Activated T-cell treated with anti-CD3 and anti-CD28 coated beads, Interleukin-2, amount 50 U/mL, for 1 hour (primary cell): ENCODE data around the gene EXOC3L2.

Experiments
- DNase-seq: peaks from one replicate; pipeline ENCODE4 v3.0.0-alpha.2; 2020

The EXOC3L2 gene

DNA sequence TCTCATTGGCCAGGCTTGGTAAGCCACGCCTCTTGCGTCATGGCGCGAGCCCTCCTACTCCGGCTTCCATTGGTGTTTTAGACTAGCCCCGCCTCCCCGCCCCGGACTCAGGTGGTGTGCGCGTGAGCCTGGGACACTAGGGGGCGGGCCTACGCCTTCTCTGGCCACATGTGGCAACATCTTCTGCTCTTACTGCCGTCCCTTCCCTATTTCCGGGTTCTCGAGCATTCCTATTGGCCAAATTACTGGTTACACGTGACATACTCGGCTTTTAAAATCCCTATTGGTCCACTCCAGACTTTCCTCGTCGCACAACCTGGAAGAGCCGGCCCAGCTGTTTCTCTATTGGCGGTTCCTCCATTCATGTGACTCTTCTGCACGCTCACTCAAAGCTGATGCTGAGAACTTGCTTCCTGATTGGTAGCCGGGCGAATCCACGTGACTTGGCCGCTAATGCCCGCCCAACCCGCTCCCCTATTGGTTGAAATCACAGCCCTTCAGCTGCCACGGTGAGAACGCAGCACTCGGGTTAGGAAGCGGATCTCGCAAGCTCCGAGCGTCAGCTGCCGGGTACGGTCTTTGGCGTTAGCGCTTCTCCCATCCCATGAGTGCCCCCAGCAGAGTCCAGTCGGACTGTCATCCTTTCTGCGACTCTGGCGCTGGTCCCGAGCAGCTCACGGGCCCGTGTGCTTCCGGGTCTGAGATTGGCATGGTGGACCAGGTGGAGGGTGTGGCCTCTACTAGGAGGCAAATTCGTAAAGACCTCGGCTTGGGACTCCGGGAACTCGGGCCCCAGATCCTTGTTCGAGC lies 66.7 kb downstream of the EXOC3L2 start, which contains the start of gene BLOC1S3:
Gene BLOC1S3, plus strand, starts transcription at position 523 of the 810 bp plus-strand sequence. CDS start 513 bp downstream, outside the sequence.
- DNase-seq = peak; percentile 99

- DNase-seq = no peak
Observed at GRCh38 chr19:45177817-45178261, 67.4 kb downstream of the EXOC3L2 start, which contains the start of gene TRAPPC6A. Gene TRAPPC6A (minus strand): TSS chr19:45178237. CDS start chr19:45178218, 19 bp downstream.

- no peak for DNase-seq
Observed at GRCh38 chr19:45175515-45176345, 69.5 kb downstream of the EXOC3L2 start.

GRCh38 chr19:45173816-45174215 lies 71.4 kb downstream of the EXOC3L2 start:
- DNase-seq = no peak

GRCh38 chr19:45172611-45173208 lies 72.5 kb downstream of the EXOC3L2 start:
- no peak for DNase-seq

- peak; percentile 36 for DNase-seq
Observed at GRCh38 chr19:45172173-45172572, 73.0 kb downstream of the EXOC3L2 start.

DNA sequence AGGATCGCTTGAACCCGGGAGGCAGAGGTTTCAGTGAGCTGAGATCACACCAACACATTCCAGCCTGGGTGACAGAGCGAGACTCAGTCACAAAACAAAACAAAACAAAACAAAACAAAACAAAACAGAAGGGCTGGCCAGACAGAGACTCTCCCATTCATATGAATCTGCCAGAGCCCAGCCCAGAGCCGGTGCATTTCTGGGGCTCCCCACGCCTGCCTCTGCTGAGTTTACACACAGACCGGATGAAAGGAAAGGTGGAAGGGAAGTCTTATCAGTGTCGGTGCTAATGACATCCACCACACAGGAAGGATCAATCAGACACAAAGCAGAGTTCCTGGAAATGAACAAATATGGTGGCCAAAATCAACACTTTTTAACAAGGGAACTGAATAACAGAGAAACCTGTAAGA lies 74.0 kb downstream of the EXOC3L2 start:
- DNase-seq = peak; percentile 55

DNA sequence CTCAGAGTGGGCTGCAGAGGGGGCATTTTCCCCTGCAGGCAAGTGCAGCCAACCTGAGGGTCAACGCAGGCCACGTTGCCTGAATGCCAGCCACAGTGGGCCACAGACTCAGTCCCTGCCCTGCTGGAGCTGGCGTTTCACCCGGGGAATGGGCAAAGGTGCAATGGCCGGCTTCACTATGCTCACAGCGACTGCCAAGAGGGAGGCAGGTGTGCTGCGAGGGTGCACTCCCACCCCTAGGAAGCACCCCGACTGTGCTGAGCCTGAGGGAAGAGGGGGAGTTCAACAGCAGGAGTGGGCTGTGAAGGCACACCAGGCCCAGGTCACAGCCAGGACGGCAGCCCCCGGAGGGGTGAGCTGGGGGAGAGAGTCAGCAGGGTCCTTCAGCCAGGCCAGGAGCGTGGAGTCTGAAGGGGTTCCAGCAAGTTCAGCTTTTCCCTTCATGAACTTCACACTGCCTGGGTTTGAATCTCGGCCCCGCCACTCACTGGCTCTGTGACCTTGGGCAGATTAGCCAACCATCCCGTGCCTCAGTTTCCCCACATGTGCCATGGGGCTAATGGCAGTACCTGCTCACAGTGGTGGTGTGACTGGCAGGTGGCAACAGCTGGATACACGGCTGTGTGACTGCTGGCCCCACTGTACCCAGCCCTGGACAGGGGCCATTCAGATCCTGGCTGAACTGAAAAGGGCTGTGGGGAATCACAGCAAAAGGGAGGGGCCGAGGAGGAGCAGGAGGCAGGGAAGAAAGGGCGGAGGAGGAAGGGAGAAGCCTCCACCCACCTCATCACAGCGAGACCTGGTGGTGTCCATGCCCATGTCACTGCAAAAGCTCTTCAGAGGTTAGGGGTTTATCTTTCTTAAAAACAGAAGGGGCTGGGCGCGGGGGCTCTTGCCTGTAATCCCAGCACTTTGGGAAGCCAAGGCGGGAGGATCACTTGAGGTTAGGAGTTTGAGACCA lies 74.8 kb downstream of the EXOC3L2 start:
- DNase-seq = no peak

DNA sequence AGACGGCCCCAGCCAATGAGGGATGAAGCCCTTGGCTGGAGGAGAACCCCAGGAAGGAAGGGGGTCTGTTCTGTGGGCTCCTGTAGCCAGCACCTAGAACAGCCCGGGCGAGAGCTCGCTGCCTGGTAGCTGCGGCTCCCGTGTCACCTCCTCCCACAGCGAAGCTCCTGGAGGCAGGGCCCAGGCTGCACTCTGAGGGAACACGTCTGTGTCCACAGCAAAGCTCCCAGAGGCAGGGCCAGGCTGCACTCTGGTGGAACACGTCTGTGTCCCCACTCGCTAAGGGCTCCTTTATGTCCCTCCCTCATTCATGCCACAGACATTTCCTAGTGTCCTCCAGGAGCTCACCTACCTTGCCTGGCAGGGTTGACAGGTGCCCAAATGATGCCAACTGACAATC lies 75.6 kb downstream of the EXOC3L2 start:
- no peak for DNase-seq

DNA sequence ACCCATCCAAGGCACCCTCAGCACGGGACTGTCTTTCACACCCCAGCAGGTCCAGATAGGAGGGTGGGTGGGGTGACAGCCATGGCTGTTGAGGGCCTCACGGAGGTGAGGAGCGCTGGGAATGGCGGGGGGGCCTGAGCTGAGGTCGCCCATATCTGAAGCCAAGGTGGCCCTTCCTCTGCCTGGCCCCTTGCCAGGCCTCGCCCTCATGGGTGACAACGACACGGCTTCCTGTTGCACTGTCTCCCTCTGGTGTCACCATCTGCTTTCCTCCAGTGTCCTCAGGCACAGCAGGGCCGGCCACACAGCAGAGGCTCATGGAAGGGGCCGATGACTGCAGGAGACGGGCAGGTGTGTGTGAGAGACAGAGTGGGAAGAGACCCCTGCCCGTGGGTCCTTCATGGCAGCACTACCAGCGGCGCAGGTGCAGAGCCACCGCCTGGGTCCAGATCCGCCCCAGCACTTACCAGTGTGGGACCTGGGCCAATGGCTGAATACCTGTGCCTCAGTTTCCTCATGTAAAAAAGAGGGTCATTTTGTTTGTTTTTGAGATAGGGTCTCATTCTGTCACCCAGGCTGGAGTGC lies 76.3 kb downstream of the EXOC3L2 start:
- no peak for DNase-seq

DNA sequence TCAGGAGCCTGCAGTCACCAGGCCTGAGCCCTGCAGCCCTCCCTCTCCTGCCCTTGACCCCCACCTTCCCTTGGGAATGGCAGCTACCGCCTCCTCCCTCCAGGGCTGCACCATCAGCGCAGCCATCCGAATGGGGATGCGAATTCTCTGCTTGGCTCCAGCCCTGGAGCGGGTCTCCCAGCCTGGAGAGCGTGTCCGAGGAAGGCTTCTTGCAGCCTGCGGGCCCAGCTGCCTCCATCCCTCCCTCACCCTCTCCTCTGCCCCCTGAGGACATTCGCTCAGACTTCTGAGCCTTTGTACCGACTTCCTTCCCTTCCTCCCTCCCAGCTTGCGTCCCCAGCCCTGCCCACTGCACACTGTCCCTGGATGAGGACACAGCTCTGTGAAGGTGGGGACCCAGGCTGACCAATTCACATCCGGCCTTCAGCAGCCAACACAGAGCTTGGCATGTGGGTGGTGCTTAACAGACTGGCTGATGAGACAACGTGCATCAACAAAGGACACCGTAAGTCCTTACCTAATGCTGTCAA lies 78.4 kb downstream of the EXOC3L2 start:
- DNase-seq = no peak

GRCh38 chr19:45164577-45165335 lies 80.5 kb downstream of the EXOC3L2 start:
- peak; percentile 42 for DNase-seq

DNA sequence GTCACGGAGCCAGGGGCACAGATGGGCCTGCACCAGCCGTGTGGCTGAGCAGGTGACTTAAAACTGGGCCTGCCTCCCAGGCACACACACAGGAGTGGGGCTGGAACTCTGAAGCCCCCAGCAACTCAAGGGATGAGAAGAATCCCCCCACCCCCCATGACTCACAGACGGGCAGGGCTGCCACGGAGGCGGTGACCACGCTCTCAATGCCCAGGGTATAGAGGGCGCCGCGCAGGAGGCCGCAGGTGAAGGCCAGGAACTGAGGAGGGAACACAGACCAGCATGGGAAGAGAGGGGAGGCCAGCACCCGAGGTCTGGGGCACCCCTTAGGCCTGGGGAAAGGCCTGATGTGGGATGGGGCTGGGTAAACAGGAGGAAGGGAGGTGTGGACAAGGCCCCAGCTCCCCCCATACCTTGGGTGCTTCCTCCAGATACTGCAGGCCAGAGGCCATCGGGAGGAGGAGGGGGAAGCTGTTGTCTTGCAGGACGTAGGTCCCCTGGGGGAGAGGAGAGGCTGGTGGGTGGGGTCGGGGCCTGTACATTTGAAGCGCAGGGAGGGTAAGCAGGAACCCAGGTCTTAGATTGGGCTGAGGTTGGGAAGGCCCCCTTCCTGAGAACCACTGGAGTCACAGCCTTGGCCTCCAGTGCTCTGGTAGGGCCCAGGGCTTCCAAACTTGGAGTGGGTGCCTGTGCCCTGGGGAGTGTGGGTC lies 81.3 kb downstream of the EXOC3L2 start:
- no peak for DNase-seq

GRCh38 chr19:45163156-45163555 lies 82.1 kb downstream of the EXOC3L2 start:
- DNase-seq = no peak

GRCh38 chr19:45162608-45163143 lies 82.5 kb downstream of the EXOC3L2 start:
- no peak for DNase-seq
